Ramos (cell line): ENCODE data around the gene MED31.

ENCODE experiments used
- in situ Hi-C: fragments of 300-500 bp; cut with MboI; formaldehyde crosslinking; loops from one replicate; pipeline ENCODE4 v1.14.3; 2022; ENCODE audit warnings: low sequenced_read_pairs; ENCODE audit not compliant: unreplicated experiment

The MED31 gene

DNA sequence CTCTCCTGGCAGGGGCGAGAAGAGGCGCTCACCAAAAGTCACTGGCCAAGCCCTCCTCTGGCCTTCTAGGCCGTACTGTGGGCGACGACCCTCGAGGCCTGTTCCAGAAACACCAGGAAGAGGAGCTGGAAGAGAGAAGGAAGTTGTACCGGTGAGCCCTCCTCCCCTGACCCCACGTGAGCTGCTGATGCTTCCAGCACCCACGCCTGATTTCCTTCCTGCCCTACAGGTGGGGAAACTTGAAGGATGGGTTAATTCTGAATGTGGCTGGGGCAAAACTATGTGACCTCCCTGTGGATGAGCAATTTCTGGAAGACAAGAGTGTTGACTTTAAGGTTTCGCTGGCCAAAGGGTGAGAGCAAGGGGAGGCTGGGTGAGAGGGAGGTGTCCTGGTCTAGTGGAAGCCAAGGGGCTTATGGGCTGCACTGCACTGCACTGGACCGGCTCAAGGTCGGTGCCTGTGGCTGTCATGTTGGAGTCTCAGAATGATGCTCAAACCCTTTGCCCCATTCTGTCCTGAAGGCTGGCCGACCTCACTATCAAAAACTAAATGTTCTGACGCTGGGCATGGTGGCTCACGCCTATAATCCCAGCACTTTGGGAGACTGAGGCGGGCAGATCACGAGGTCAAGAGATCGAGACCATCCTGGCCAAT is 6.4 kb upstream of the MED31 start:
- in situ Hi-C loops: loop anchor here (25.0 kb wide), 1 partner anchor 355 kb away; the partner anchor contains the start of genes BCL6B and RNASEK

DNA sequence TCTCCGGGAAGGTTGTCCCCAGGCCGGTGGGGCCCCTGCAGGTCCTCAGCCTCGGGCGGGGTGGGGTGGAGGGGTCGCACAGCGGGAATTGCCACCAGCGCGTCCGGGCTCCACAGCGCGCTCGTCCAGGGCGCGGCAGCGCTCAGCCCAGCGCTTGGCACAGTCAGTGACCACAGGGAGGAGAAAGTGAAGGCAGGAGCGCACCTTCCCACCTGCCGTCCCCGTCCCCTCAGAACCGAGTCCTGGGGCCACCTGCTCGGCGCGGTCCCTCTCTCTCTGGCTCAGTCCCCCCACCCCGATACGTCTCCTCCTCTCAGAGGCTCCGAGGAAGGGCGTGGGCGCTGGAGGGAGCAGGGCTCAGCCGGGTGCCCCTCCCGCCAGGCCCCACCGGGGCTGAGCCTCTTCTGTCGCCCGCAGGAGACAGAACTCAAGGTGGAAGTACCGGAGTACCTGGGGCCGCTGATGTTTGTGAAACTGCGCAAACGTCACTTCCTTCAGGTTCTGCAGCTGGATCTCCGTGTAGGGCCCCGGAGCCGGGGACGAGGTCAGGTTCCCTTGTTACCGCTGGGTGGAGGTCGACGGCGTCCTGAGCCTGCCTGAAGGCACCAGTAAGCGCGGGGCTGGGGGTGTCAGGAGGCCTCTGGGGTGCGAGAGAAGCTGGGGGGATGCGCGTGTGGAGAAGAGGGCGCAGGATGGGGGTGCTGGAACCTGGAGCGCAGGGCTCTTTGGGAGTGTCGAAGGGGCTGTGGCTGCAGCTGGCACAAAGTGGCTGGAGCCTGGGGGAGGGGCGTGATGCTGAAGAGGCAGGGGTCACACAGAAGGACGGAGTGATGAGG is 5.6 kb upstream of the MED31 start:
- in situ Hi-C loops: loop anchor here (25.0 kb wide), 1 partner anchor 355 kb away; the partner anchor contains the start of genes BCL6B and RNASEK

DNA sequence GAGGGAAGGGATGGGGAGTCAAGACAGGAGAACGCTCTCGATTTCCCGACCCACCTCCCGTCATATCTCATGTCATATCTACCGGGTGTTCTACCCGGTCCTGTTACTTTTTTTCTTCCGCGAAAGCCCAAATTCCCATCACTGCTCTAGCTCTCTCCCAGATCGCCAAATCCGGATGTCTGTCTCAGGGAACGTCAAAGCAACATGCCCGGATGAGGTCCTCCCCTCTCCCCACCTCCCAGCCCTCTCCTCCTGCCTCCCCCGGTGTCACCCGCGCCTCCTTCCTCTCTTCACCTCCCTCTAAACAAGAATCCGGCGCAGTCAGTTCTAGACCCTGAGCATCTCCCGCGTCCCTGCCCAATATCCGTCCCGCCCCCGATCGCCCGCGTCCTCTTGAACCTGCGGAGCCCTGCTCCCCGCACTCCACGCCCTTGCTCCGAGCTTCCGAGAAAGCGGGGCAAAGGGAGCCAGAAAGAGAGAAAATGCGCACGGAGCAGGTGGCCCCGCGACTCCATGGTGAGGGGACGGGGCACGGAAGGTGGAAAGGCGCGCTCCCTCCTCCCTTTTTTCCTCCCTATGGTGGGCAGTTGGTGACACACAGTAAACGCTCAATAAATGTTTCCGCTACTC is 4.4 kb upstream of the MED31 start:
- in situ Hi-C loops: loop anchor here (25.0 kb wide), 1 partner anchor 356 kb away; the partner anchor contains the start of genes BCL6B and RNASEK

DNA sequence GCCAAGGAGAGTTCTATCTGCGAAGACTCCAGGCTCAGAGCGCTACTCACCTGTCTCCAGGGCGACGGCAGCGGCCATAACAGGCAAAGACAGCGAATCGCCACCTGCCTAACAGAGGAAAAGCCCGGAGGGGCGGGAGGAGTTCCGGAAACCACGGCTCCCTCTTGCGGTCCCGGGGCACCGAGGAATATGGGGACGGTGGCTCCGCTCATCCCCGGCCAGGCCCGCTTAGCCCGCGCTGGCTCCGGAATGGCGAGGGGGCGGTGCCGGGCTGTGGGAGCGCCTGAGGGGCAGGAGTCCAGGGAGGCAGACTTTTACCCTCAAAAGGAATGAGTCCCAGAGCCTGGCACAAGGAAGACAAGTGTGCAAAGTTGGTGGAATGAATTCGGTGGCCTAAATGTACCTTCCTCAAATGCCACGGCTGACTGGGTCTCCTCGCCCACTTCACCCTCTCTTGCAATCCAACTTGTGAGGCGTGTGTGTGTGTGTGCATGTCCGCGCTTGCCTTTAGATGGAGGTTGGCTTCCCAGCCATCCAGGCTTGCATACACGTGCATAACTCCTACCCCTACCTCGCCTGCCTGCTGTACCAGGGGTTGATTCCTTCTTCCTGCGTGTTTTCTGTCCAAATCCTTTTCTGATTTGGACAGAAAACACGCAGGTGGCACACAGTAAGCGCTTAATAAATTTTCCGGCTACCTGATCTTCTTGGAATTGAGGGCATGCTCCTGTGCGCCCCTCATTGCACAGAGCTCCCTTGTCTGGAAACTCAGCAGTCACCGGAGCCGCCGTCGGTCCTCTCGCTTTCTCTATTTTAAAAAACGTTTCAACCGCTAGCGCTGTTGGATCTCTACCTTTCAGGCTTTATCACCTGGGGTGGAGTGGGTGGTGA is 3.7 kb upstream of the MED31 start:
- in situ Hi-C loops: loop anchor here (25.0 kb wide), 1 partner anchor 357 kb away; the partner anchor contains the start of genes BCL6B and RNASEK

DNA sequence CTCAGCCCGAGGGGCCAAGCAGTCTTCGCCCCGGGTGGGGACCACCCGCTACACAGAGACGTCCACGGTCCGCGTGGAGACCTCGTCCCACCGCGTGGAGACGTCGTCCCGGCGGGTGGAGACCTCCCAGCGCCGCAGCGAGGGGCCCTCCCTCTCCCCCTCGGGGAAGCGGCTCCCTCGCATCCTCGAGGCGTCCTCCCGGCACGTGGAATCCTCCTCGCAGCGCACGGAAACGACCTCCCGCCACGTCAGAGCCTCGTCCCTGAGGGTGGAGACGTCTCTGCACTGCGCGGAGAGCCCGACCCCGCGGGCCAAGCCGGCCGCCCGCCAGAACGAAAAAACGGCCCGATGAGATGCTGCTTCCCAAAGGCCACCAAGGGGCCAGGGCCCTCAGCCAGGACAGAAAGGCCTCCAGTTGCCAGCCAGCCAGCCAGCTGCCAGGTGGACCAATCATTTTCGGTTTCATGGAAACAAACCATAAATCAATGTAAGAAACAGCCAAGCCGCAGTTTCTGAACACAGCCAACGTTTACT is 581 bp upstream of the MED31 start:
- in situ Hi-C loops: loop anchor here (25.0 kb wide), 1 partner anchor 360 kb away; the partner anchor contains the start of genes BCL6B and RNASEK

DNA sequence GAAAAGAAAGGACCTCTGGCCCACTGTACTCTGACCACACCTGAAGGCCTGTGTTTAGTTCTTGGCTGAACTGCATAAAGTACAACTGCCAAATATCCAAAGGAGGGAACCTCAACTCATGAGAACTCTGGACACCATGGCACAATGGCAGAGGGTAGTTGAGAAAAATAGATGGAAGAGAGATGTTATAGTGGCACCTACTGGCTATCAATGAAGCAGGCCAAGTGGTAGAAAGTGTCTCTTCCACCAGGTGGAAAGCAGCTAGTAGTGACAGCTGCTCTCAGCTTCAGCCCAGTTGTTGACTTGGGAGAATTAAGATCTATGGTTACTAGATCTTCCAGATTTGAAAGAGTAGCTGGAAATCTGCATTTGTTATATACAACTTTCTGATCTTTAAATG is 3.2 kb downstream of the MED31 start:
- in situ Hi-C loops: no loop called here

DNA sequence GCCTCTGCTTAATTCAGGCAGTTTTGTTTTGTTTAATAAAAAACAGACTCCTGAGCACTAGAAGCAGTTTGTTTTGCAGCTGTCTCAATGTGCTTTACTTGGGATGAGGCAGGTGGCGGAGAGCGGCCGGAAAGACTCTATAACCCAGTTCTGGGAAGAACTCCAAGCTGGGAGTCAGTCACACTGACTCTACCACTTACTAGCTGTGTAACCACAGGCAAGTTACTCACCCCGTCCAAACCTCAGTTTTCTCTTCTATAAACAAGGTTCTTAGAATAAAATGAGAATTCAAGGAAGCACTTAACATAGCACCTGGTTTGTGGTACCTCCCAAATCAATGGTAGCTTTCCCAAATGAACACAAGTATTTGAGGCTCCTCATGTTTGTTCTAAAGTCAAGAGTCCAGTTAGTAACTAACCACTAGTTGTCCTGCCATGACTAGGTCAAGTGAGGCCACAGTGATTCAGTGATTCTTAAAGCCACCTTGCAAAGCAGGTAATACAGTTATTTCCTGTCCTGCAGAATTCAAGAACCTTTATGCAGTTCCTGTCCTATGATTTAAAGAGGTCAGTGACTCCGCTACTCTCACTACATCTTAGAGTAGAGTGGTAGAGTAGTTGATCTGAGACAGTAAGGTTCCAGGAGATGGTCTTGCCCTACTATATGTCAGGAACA is 7.8 kb downstream of the MED31 start:
- in situ Hi-C loops: no loop called here

DNA sequence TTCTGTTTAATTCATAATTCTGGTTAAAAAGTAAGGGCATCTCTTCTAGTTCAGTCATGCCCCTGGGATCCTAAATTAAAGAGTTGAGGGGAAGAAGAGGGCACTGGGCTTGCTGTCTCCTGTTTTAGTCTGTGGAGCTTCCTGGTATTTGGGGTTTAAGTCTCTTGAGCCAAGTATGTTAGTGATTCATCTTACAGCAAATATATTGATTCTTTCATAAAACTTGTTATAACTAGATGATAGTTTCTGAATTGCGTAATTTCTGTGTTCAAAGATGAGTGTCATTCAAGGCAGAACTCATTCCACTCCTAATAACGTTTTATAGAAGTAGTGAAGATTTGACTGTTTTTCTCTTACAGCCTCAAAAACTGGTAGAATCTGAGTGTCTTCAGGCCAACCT is 8.8 kb downstream of the MED31 start:
- in situ Hi-C loops: no loop called here

DNA sequence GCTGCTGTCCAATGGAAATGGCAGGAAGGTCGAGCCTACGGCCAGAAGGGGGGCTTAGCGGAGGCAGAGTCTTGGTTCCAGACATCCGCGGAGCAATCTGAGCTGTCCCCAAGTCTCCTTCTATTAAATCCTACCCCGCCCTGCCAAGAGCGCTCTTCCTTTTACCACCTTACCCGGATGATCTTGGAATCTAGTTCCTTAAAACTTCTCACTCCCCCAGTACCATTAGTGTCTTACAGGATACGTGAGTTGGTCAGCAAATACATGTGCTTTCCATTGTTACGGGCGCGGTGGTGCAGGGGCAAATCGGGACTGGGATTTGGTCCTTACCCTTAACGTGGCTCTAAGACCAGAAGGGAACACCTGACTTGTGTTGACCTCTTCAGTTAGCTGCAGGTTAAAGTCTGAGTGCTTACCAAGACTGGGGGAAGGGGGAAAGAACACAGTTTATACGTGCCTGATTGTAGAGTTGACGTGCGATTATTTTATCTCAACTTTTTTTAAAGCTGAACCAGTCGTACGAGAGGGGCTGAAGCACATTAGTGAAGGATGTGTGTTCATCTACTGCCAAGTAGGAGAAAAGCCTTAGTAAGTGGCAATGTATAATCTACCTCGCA is 10.1 kb downstream of the MED31 start:
- in situ Hi-C loops: no loop called here

DNA sequence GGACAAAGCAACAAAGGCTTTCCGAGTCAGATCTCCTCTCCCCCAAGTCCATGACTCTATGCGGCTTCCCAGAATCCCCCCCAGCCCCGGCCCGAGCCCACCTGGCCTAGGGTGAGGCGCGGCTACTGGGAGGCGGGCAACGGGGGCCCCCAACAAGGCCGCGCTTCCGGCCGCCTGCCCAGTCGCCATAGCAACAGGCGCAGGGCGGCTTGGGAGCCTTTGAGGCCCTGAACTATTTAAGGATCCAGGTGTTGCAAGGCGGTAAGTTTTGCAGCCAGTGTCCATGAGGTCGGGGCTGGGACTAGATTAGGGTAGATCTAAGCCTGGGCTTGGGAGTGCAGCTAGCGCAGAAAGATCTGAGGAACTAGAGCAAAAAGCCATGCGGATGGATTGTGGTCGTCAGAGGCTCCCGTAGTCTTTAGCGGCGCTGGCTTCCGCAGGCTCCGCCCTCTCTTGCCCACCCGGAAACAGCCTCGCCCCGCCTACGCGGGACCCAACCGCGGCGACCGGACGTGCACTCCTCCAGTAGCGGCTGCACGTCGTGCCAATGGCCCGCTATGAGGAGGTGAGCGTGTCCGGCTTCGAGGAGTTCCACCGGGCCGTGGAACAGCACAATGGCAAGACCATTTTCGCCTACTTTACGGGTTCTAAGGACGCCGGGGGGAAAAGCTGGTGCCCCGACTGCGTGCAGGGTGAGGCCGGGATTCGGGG is 10.7 kb downstream of the MED31 start, which contains the start of the genes KIAA0753 and TXNDC17:
Gene KIAA0753 (minus strand): TSS at position 176 of the 711 bp plus-strand sequence. CDS start 5,608 bp downstream, outside the sequence.
Gene TXNDC17 (plus strand): TSS at position 525 of the 711 bp plus-strand sequence. CDS start 23 bp downstream, at position 548.
- in situ Hi-C loops: no loop called here

DNA sequence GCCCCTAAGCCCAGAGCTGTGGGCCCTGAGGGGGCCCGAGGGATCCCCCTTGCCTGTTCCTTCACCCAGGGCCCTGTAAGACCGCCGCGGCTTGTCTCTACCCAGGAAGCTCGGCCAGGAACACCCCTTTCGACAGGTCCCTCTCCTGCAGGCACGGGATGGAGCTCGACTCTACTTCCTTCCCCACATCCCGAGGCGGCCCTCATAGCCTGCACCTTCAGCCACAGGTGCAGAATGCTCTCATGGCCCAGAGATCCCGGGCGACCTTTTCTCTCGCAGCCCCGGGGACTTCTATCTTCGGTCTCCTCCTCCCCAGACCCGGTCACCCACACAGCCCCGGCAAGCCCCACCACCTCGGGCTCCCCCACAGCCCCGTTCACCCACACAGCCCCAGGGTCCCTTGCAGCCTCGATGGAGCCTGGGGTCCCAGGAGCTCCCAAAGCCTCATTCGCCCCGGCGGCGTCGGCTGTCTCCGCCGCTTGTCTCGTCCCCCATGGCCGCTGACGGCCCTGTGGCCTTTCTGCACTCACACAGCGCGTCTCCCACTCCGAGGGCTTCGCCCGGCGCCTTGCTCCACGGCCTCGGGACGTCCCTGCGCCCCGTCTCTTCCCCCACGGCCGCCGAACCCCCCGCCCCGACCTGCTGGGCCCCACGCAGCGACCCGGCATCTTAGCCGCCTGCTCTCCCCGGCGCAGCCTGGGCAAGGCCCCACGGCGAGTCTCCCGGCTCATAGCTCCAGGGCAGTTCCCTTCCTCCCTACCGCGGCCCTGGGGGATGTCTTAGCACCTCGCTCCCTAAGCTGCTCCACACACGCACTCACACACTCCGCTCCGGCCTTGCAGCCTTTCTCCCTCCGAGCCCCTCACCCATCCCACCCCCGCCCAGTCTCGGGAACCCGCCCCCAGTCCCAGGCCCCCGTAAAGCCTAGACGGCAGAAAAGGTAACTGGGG is 11.5 kb downstream of the MED31 start:
- in situ Hi-C loops: no loop called here

DNA sequence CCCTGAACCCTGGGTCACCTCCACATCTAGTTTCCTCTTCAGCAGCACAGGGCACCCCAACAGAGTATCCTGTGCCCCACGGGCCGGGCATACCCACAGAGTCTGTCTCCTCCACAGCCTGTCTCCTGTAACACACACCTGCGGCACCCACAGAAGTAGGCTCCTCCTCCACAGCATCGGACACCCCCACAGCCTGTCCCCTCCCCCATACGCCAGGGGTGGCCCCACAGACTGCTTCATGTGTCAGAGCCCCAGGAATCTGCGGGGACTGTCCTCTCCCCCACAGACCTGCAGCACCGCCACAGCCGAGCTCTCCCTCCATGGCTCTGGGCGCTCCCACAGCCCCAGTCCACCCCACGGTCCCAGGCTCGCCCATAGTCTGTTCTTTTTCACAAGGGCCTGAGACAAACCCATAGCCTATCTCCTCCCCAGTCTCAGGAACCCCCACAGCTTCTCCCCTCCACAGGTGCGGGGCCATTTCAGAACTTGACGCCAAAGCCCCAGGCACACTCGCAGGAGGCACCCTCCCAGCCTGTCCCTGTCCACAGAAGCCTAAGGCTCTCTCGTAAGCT is 12.3 kb downstream of the MED31 start:
- in situ Hi-C loops: no loop called here

DNA sequence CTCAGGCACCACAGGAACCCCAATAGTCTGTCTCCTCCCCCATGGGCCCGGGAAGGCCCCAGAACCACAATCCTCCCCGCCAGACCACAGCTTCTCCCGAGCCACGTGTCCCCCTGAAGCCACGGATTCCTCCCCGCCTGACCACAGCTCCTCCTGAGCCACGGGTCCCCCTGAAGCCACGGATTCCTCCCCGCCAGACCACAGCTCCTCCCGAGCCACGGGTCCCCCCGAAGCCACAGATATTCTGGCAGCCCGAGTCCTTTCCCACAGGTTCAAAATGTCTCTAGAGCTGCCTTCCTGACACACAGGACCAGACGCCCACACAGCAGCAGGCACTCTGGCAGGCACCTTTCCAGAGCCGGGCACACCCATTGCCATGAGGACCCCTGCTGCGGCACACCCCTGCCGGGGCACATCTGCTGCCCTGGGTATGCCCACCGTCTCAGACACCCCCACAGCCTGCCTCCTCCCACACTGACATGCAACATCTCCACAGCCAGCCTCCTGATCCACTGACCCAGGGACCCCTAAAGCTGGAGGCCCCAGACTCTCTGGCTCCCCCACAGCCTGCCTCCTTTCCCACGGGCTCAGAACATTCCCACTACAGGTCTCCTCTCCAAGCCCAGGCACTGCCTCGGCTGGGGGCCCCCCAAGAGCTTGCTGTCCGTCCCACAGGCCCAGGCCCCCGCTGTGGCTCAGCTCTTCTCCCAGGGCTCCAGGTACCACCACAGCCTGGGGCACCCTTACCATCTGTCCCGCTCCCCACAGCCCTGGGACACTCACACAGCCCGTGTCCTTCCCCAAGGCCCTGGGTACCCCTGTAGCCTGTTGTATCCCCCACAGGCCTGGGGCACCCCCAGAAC is 13.1 kb downstream of the MED31 start:
- in situ Hi-C loops: no loop called here

DNA sequence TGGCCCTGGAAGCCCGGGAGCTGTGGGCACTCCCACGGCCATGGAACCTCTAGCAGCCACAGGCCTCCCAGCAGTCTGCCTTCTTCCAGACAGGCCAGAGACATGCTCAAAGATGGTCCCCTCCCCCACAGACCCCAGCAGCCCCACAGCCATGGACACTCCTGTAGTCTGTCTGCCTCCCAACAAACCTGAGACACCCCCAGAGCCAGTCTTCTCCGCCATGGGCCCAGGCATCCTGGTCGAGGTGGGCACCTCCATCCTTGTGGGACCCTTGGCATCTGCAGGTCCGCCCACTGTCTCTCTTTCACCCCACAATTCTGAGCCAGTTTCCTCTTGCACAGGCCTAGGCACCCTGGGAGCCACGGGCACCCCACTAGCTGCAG is 14.0 kb downstream of the MED31 start:
- in situ Hi-C loops: no loop called here

DNA sequence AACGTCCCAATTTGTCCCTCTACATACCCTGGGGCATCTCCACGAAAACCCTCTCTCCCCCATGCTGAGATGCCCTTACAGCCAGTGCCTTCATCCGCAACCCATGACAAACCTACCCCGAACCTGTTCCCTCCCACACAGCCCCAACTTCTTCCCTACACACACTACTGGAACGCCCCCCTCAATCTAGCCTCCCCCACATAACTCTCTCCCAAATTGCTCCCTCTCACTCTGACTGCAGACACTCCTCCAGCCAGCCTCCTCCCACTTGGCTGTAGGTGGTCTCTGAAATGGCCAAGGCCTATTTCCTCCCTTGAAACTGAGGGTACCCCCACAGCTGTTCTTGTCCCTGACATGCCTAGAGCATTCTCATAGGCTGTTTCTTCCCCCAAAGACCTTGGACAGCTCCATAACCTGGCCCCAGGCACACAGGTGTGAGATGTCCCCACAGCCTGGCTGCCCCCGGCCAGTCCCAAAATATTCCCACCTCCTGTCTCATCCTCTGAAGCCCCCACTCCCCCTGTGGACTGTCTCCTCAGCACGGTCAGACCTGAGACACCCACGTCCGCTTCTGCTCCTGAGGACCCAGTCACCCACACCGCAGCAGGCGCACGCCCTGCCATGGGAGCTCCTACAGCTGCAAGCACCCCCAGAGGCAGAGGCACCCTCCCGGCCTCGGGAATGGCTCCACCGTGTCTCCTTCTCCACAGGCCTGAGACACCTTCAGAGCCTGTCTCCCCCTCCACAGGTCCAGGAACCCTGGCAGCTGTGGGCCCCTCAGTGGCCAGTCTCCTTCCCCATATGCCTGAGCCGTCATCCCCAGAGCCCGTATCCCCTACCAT is 14.6 kb downstream of the MED31 start:
- in situ Hi-C loops: no loop called here
